GM23338 (cell line): ENCODE data around the gene CRYBB2. TPM values are rescaled to one million over a fixed set of nuclear protein-coding genes. Genes with fewer than 3 reads are reported as not detected.

Experiments
- CTCF ChIP-seq, 2 experiments: fragments of 200-600 bp in 1 of 2; sonication (generic) in 1 of 2; conservative IDR thresholded peaks; 2 replicates each; pipeline versions ENCODE4 v1.5.1 to v1.6.1; 2016 to 2017; ENCODE audit warnings: antibody characterized with exemption in 2 of 2, low read depth in 2 of 2, mild to moderate bottlenecking in 2 of 2, moderate library complexity in 1 of 2
- POLR2AphosphoS5 ChIP-seq: IDR thresholded peaks from 2 replicates; pipeline ENCODE4 v1.6.1; 2016; ENCODE audit warnings: antibody characterized with exemption, low read depth
- REST ChIP-seq: IDR thresholded peaks from one replicate; pipeline ENCODE4 v1.6.1; 2018; ENCODE audit warnings: antibody characterized with exemption; ENCODE audit not compliant: unreplicated experiment
- ZNF331 ChIP-seq: fragments of 250-450 bp; sonication (Bioruptor Pico); IDR thresholded peaks from 2 replicates; pipeline ENCODE4 v1.5.0; 2020; ENCODE audit warnings: low read depth, mild to moderate bottlenecking, moderate library complexity
- ZNF462 ChIP-seq: fragments of 250-450 bp; sonication (Bioruptor Pico); IDR thresholded peaks from 2 replicates; pipeline ENCODE4 v1.5.0; 2020; ENCODE audit warnings: mild to moderate bottlenecking, moderate library complexity
- polyA plus RNA-seq: library from polyadenylated mRNA; unstranded; fragments of >200 nt; fragmentation: Nextera tagmentation; extraction: Ambion mirVana; gene quantifications from 2 replicates; pipeline ENCODE4 v1.2.1, GENCODE V29; 2016
- total RNA-seq: library from RNA; depleted of rRNA; stranded (reverse); fragments of >200 nt; shearing (Covaris generic); gene quantifications from 2 replicates; pipeline ENCODE4 v1.2.3, GENCODE V29; 2014

Gene CRYBB2
- total and polyA plus RNA-seq, 2 experiments from 2014 or later, result 0.26 to 1.0 TPM

- TF ChIP-seq ZNF462 (CRISPR knock-in tag) (no peak), ZNF331 (no peak), REST (no peak), CTCF (conservative IDR thresholded peaks at IDR 0.05; ENCODE audit: low read depth in 2 of 2) (no peak), POLR2AphosphoS5 (no peak)
Observed at GRCh38 chr22:25219948-25220442, 556 bp downstream of the CRYBB2 start (continued).
